SH-SY5Y (cell line): Measurements from ENCODE around the gene INHBC.

Experiments used
- GATA2 ChIP-seq: IDR thresholded peaks from 2 replicates; pipeline ENCODE4 v1.6.1; 2011; ENCODE audit warnings: mild to moderate bottlenecking, low read depth, low read length
- GATA3 ChIP-seq: IDR thresholded peaks from 2 replicates; pipeline ENCODE4 v1.6.1; 2011; ENCODE audit warnings: low read depth, mild to moderate bottlenecking, low read length, moderate library complexity

GRCh38 chr12:57497223-57498131, 62.9 kb downstream of the INHBC start:
- TF ChIP-seq GATA3 (no peak), GATA2 (no peak)
